ENCODE measurements around the gene SPATA2L. TPM values are rescaled to one million over a fixed set of nuclear protein-coding genes. Genes with fewer than 3 reads are reported as not detected.

The SPATA2L gene
- total RNA-seq, 1 donor: 14.8 TPM

- Histone ChIP-seq H4K20me1 (ENCODE audit: insufficient read depth, low read length) (peaks cover 16% of the 10 kb centered on the region), H3K4me3 (ENCODE audit: insufficient read depth, low read length) (no peak overlapping the region), H3K9me3 (ENCODE audit: low read depth, low read length) (no peaks in the 10 kb centered on the region), H2AFZ (ENCODE audit: low read length) (no peak overlapping the region), H3K27ac (ENCODE audit: low read depth, low read length) (no peak overlapping the region), H3K79me2 (ENCODE audit: insufficient read depth, low read length) (peaks cover 26% of the 10 kb centered on the region), H3K36me3 (ENCODE audit: insufficient read depth, low read length) (peaks cover 47% of the 10 kb centered on the region), H3K4me2 (ENCODE audit: insufficient read depth, low read length) (no peak overlapping the region), H3K4me1 (ENCODE audit: insufficient read depth, low read length) (peaks cover 9% of the 10 kb centered on the region), H3K27me3 (ENCODE audit: insufficient read depth, low read length) (no peaks in the 10 kb centered on the region)
- no peak for TF ChIP-seq CTCF (IDR thresholded peaks at IDR 0.05; ENCODE audit: extremely low read depth, low read depth, low read length)
- DNase-seq (ENCODE audit: insufficient read length, low spot score, missing footprints): no peak
Observed at GRCh38 chr16:89689142-89689541, 12.4 kb downstream of the SPATA2L start.

- H2AFZ ChIP-seq (ENCODE audit: low read length): no peak overlapping the region
- no peaks in the 10 kb centered on the region for H3K27me3 ChIP-seq (ENCODE audit: insufficient read depth, low read length)
- TF ChIP-seq CTCF (IDR thresholded peaks at IDR 0.05; ENCODE audit: extremely low read depth, low read depth, low read length): no peak
- H3K9me3 ChIP-seq (ENCODE audit: low read depth, low read length): no peaks in the 10 kb centered on the region
- peaks cover 16% of the 10 kb centered on the region for H4K20me1 ChIP-seq (ENCODE audit: insufficient read depth, low read length)
- peaks cover 26% of the 10 kb centered on the region for H3K79me2 ChIP-seq (ENCODE audit: insufficient read depth, low read length)
- peaks cover 9% of the 10 kb centered on the region for H3K4me1 ChIP-seq (ENCODE audit: insufficient read depth, low read length)
- no peak overlapping the region for H3K27ac ChIP-seq (ENCODE audit: low read depth, low read length)
- DNase-seq (ENCODE audit: insufficient read length, low spot score, missing footprints): no peak
- peaks cover 39% of the 10 kb centered on the region for H3K36me3 ChIP-seq (ENCODE audit: insufficient read depth, low read length)
- H3K4me2 ChIP-seq (ENCODE audit: insufficient read depth, low read length): no peak overlapping the region
- H3K4me3 ChIP-seq (ENCODE audit: insufficient read depth, low read length): no peak overlapping the region
Observed at GRCh38 chr16:89688395-89688794, 13.1 kb downstream of the SPATA2L start.

- H3K36me3 ChIP-seq (ENCODE audit: insufficient read depth, low read length): peaks cover 32% of the 10 kb centered on the region
- H3K4me3 ChIP-seq (ENCODE audit: insufficient read depth, low read length): peak overlapping the region; percentile 95
- peak; percentile 91 for DNase-seq (ENCODE audit: insufficient read length, low spot score, missing footprints)
- no peaks in the 10 kb centered on the region for H3K9me3 ChIP-seq (ENCODE audit: low read depth, low read length)
- H3K27ac ChIP-seq (ENCODE audit: low read depth, low read length): peak overlapping the region; percentile 83
- H3K79me2 ChIP-seq (ENCODE audit: insufficient read depth, low read length): peaks cover 26% of the 10 kb centered on the region
- H3K4me2 ChIP-seq (ENCODE audit: insufficient read depth, low read length): peak overlapping the region; percentile 95
- H2AFZ ChIP-seq (ENCODE audit: low read length): peak overlapping the region; percentile 56
- no peaks in the 10 kb centered on the region for H3K27me3 ChIP-seq (ENCODE audit: insufficient read depth, low read length)
- no peak for TF ChIP-seq CTCF (IDR thresholded peaks at IDR 0.05; ENCODE audit: extremely low read depth, low read depth, low read length)
- H3K4me1 ChIP-seq (ENCODE audit: insufficient read depth, low read length): peaks cover 9% of the 10 kb centered on the region
- peaks cover 16% of the 10 kb centered on the region for H4K20me1 ChIP-seq (ENCODE audit: insufficient read depth, low read length)
Observed at GRCh38 chr16:89687092-89687940, 14.2 kb downstream of the SPATA2L start.

GRCh38 chr16:89686520-89687091 lies 14.9 kb downstream of the SPATA2L start, which contains the start of gene CDK10:
Gene CDK10, plus strand, starts transcription at chr16:89686689. Its CDS starts 22 bp downstream, at chr16:89686711.
- peak within 1 kb of the TSS; percentile 93 for H2AFZ ChIP-seq (ENCODE audit: low read length)
- H3K79me2 ChIP-seq (ENCODE audit: insufficient read depth, low read length): peaks cover 26% of the 10 kb centered on the region
- H3K27me3 ChIP-seq (ENCODE audit: insufficient read depth, low read length): no peaks in the 10 kb centered on the region
- peaks cover 9% of the 10 kb centered on the region for H3K4me1 ChIP-seq (ENCODE audit: insufficient read depth, low read length)
- no peaks in the 10 kb centered on the region for H3K9me3 ChIP-seq (ENCODE audit: low read depth, low read length)
- H3K4me2 ChIP-seq (ENCODE audit: insufficient read depth, low read length): peak within 1 kb of the TSS; percentile 95
- H4K20me1 ChIP-seq (ENCODE audit: insufficient read depth, low read length): peaks cover 16% of the 10 kb centered on the region
- TF ChIP-seq CTCF (IDR thresholded peaks at IDR 0.05; ENCODE audit: extremely low read depth, low read depth, low read length): no peak
- H3K36me3 ChIP-seq (ENCODE audit: insufficient read depth, low read length): peaks cover 25% of the 10 kb centered on the region
- H3K4me3 ChIP-seq (ENCODE audit: insufficient read depth, low read length): peak within 1 kb of the TSS; percentile 95
- DNase-seq (ENCODE audit: insufficient read length, low spot score, missing footprints): peak; percentile 100
- H3K27ac ChIP-seq (ENCODE audit: low read depth, low read length): peak within 1 kb of the TSS; percentile 83
